Measurements from ENCODE around the gene SENP8. TPM values are rescaled to one million over a fixed set of nuclear protein-coding genes. Genes with fewer than 3 reads are reported as not detected.

The SENP8 gene
- total RNA-seq, 2 donors from 2014 or later = 0.54 to 0.78 TPM

GRCh38 chr15:72136170-72137051, 18.2 kb downstream of the SENP8 start:
- TF ChIP-seq CTCF (IDR thresholded peaks at IDR 0.05) = no peak
- Histone ChIP-seq H3K27ac (no peak overlapping the region), H3K4me1 (ENCODE audit: control insufficient read depth in 1 of 2, low read depth in 2 of 2) (no peaks in the 10 kb centered on the region), H3K27me3 (replicated peaks; ENCODE audit: insufficient read depth) (no peaks in the 10 kb centered on the region), H3K9me3 (no peaks in the 10 kb centered on the region), H3K4me3 (no peak overlapping the region), H3K36me3 (no peaks in the 10 kb centered on the region)
- DNase-seq (ENCODE audit: low spot score) = no peak
- no peak for ATAC-seq (ENCODE audit: insufficient number of reproducible peaks, low FRiP score, low read depth)

GRCh38 chr15:72139667-72140066, 21.5 kb downstream of the SENP8 start:
- H3K27me3 ChIP-seq (replicated peaks; ENCODE audit: insufficient read depth) = no peaks in the 10 kb centered on the region
- no peaks in the 10 kb centered on the region for H3K4me1 ChIP-seq (ENCODE audit: control insufficient read depth in 1 of 2, low read depth in 2 of 2)
- H3K36me3 ChIP-seq = no peaks in the 10 kb centered on the region
- H3K9me3 ChIP-seq = no peaks in the 10 kb centered on the region
- no peak for TF ChIP-seq CTCF (IDR thresholded peaks at IDR 0.05)
- no peak overlapping the region for H3K27ac ChIP-seq
- DNase-seq (ENCODE audit: low spot score) = no peak
- no peak overlapping the region for H3K4me3 ChIP-seq
- ATAC-seq (ENCODE audit: insufficient number of reproducible peaks, low FRiP score, low read depth) = no peak

- H3K4me3 ChIP-seq = no peak overlapping the region
- ATAC-seq (ENCODE audit: insufficient number of reproducible peaks, low FRiP score, low read depth) = no peak
- no peak for TF ChIP-seq CTCF (IDR thresholded peaks at IDR 0.05)
These were observed 21.9 kb downstream of the SENP8 start for GRCh38 chr15:72140088-72140487.

GRCh38 chr15:72141171-72142084, 23.2 kb downstream of the SENP8 start:
- ATAC-seq (ENCODE audit: insufficient number of reproducible peaks, low FRiP score, low read depth) (no peak), DNase-seq (ENCODE audit: low spot score) (no peak)
- no peak overlapping the region for H3K27ac ChIP-seq
- TF ChIP-seq CTCF (IDR thresholded peaks at IDR 0.05) = no peak
- H3K27me3 ChIP-seq (replicated peaks; ENCODE audit: insufficient read depth) = no peaks in the 10 kb centered on the region
- H3K9me3 ChIP-seq = no peaks in the 10 kb centered on the region
- no peaks in the 10 kb centered on the region for H3K4me1 ChIP-seq (ENCODE audit: control insufficient read depth in 1 of 2, low read depth in 2 of 2)
- H3K4me3 ChIP-seq = no peak overlapping the region
- H3K36me3 ChIP-seq = no peaks in the 10 kb centered on the region

More at GRCh38 chr15:72140088-72140487, 21.9 kb downstream of the SENP8 start:
- H3K9me3 ChIP-seq = no peaks in the 10 kb centered on the region
- no peaks in the 10 kb centered on the region for H3K36me3 ChIP-seq
- no peak for DNase-seq (ENCODE audit: low spot score)
- no peaks in the 10 kb centered on the region for H3K4me1 ChIP-seq (ENCODE audit: control insufficient read depth in 1 of 2, low read depth in 2 of 2)
- H3K27me3 ChIP-seq (replicated peaks; ENCODE audit: insufficient read depth) = no peaks in the 10 kb centered on the region
- H3K27ac ChIP-seq = no peak overlapping the region

GRCh38 chr15:72146221-72146620, 28.0 kb downstream of the SENP8 start:
- Histone ChIP-seq H3K27ac (no peak overlapping the region), H3K9me3 (no peaks in the 10 kb centered on the region), H3K4me3 (no peak overlapping the region), H3K4me1 (ENCODE audit: control insufficient read depth in 1 of 2, low read depth in 2 of 2) (no peaks in the 10 kb centered on the region), H3K36me3 (no peaks in the 10 kb centered on the region), H3K27me3 (replicated peaks; ENCODE audit: insufficient read depth) (no peaks in the 10 kb centered on the region)
- ATAC-seq (ENCODE audit: insufficient number of reproducible peaks, low FRiP score, low read depth) (no peak), DNase-seq (ENCODE audit: low spot score) (no peak)
- no peak for TF ChIP-seq CTCF (IDR thresholded peaks at IDR 0.05)

Data from thoracic aorta (tissue), 2 donors.